Stimulated activated CD4-positive, alpha-beta T cell treated with anti-CD3 and anti-CD28 coated beads, Interleukin-15, amount 100 ng/mL, for 48 hours (primary cell): ENCODE measurements around the gene ZDHHC20.
"Not testable (repeated sequence)": the region's sequence is repeated elsewhere in the genome, so short reads cannot be mapped to it uniquely, and the experiment has no call there.

Source experiments
- DNase-seq, 2 donors: peaks; one replicate each; pipeline ENCODE4 v3.0.0-alpha.2; 2020; ENCODE audit warnings: low read depth in 2 of 2

ZDHHC20 gene

GRCh38 chr13:21435687-21436151, 23.4 kb downstream of the ZDHHC20 start:
- DNase-seq, result peak; percentile 14 to 26

- DNase-seq, result no peak
These were observed 23.9 kb downstream of the ZDHHC20 start for GRCh38 chr13:21435231-21435630.

DNA sequence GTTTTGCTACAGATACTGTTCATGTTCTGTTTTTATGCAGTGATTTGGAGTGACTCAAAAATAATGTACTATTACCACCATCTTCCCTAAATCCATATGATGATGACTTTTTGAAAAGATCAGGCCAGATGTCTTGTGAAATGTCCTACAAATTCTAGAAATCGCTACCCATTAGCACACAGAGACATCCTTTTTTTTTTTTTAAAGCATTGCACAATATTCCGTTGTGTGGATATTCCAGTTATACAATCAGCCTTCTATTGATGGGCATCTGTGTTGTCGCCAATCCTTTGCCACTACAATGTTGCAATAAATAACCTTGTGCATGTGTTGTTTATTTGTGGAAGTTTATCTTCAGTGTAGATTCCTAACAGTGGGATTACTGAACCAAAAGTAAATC, 24.5 kb downstream of the ZDHHC20 start:
- DNase-seq, result no peak

DNA sequence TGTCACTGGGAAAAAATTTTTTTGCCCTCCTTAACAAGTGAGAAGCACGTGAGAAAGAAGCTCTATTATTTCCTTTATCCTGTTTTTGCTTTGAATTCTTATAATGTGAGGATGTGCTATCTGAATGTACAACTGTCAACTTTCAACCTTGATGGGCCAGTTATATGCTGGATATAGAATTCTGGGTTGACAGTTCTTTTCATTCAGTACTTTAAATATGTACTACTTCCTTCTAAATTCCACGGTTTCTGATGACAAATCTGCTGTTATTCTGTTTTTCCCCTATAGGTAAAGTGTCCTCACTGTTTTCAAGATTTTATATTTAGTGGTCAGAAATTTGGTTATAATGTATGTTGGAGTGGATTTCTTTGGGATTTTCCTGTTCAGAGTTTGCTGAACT, 29.9 kb downstream of the ZDHHC20 start:
- DNase-seq, result no peak

- no peak for DNase-seq
These were observed 31.4 kb downstream of the ZDHHC20 start for GRCh38 chr13:21427741-21428140.

DNA sequence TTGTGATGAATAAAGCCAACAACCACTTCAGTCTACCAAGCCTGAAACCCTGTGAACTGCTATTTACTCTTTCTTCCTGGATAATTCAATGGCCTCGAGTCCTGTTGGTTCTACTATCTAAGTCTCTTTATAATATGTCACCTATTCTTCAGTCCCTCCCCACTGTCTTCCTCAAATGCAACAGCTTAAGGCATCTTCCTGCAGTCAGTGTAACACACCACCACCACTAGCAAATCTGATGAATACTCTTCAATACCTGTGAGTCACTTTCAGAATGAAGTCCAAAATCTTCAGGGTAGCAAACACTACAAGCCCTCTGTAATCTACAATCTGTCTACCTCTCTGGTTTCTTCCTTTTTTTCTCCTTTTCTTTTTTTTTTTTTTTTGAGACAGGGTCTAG, 32.9 kb downstream of the ZDHHC20 start:
- no peak for DNase-seq

GRCh38 chr13:21420706-21421105, 38.4 kb downstream of the ZDHHC20 start:
- DNase-seq, result no peak

GRCh38 chr13:21413013-21413412, 46.1 kb downstream of the ZDHHC20 start:
- no peak for DNase-seq

GRCh38 chr13:21410453-21410852, 48.6 kb downstream of the ZDHHC20 start:
- DNase-seq, result not testable (repeated sequence)

DNA sequence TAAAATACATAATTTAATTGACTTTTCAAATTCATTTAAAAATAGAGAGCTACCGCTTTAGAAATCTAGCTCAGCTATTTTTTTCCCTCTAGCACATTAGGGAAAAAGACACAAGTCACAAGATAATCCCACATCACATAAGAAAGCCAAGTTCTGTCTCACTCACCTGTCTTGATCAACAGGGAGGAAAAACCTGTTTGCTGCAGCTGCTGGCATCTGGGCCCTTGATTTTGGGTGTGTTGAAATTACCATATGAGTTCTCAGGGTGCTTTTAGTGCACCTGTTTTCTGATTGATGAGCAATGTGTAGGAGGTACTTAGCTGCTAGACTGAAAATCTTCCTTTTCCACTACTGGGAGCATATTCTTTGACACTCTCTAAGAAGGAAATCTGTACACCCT, 53.8 kb downstream of the ZDHHC20 start:
- DNase-seq, result no peak

- peak in 1 of 2 donors; percentile 4 for DNase-seq
These were observed 56.4 kb downstream of the ZDHHC20 start for GRCh38 chr13:21402586-21403307.

- no peak for DNase-seq
These were observed 59.4 kb downstream of the ZDHHC20 start for GRCh38 chr13:21399741-21400140.

GRCh38 chr13:21395953-21396352, 63.1 kb downstream of the ZDHHC20 start:
- peak; percentile 9 to 13 for DNase-seq

DNA sequence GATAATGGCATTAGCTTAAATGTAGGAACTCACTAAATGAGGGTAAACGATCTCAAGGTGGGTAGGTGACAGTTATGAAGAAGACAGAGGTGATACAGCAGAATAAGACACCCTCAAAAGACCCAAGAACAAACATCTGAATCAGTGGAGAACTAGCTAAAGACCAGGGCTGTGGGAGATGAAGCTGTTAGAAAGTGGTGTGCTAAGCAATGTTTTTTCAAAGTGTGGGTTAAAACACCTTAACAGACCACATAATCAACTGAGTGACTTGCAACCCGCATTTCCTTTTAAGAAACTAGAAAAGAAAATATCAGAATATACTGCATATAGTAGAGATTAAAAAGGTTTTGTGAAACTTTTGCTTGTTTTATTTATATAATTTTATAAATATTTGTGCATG, 70.0 kb downstream of the ZDHHC20 start:
- no peak for DNase-seq

- DNase-seq, result no peak
These were observed 73.4 kb downstream of the ZDHHC20 start for GRCh38 chr13:21385710-21386109.

GRCh38 chr13:21383090-21383489, 76.0 kb downstream of the ZDHHC20 start:
- DNase-seq, result no peak

DNA sequence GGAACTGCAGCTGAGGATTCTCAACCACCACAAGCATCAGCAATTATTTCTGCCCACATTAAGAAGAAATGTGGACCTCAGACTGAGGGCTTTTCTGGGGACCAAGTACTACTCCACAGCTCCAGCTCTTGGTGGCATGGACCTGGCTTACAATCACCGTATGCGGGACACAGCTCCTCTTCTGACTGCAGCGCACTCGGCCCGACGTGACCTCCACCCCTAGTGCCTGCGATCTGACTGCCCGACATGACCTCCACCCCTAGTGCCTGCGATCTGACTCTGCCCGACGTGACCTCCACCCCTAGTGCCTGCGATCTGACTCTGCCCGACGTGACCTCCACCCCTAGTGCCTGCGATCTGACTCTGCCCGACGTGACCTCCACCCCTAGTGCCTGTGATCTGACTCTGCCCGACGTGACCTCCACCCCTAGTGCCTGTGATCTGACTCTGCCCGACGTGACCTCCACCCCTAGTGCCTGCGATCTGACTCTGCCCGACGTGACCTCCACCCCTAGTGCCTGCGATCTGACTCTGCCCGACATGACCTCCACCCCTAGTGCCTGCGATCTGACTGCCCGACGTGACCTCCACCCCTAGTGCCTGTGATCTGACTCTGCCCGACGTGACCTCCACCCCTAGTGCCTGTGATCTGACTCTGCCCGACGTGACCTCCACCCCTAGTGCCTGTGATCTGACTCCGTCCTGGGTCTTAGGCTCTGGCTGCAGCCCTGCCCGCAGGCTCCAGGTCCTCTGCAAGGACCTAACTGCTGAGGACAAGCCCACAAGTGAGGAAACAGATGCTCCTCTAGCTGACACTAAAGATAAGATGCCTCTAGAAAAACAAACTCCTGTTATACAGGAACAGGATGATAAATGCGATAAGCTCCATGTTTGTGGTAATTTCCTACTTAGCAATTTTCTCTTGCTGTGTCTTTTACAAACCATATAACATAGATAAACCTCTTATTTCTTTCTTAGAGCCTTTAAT, 81.8 kb downstream of the ZDHHC20 start:
- not testable (repeated sequence) for DNase-seq

DNA sequence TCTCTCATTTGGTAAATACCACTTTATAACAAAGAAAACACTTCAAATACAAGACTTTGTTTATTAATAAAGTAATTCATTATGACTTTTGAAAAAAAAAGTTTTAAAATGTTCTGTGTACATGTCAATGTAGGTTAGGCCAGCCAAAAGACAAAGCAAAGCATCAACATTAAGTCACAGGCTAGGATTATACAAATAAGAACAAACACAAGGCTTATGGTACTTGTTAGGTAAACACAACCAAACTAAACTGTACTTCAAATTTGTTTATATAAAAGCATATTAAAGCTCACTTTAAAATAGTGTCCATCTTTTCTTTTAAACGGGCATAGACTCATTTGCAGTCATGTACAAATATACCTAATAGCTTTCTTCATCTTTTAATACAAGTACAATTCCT, 86.6 kb downstream of the ZDHHC20 start:
- DNase-seq, result no peak

GRCh38 chr13:21371011-21371410, 88.1 kb downstream of the ZDHHC20 start:
- DNase-seq, result no peak

DNA sequence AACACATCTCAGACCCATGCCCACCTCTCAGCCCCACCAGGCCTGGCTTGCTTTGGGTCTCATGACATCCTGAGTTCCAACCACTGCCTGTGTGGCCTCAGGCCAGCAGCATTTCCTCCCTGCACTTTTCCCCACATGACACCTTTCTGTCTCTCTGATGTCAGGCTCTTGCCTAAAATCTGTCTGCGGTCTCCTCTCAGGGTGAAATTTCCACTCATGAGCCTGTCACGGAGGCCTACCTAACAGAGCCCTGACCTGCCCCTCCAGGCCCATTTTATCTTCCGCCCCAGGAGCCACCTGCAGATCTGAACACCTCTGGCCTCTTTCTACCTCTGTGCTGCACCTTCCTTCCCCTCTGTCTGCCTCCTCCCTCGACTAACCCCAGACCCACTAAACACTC, 93.5 kb downstream of the ZDHHC20 start:
- no peak for DNase-seq

DNA sequence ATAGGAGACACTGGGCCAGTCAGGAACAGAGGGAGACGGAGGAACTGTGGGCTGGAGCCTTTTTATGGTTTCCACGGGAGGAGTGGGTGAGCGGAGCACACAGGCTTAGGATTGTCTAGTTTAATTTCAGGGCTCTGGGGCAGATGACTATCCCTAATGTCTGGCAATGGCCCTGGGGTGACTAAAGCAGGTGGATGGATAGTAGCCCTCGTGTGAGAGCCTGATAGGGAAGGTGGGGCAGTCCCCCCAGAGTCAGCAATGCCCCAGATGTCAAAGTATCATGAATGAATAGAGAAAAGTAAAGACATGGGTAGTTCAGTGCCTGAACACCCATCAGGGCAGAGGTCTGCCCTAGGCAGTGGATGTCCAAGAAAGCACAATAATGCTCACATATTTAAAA, 94.2 kb downstream of the ZDHHC20 start:
- DNase-seq, result no peak

GRCh38 chr13:21364357-21364756, 94.7 kb downstream of the ZDHHC20 start:
- DNase-seq, result no peak

DNA sequence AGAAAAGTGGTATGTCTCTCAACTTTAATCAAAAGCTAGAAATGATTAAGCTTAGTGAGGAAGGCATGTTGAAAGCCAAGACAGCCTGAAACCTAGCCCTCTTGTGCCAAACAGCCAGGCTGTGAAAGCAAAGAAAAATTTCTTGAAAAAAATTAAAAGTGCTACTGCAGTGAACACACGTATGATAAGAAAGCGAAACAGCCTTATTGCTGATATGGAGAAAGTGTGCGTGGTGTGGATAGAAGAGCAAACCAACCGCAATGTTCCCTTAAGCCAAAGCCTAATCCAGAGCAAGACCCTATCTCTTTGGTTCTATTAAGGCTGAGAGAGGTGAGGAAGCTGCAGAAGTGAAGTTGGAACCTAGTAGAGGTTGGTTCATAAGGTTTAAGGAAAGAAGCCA, 96.4 kb downstream of the ZDHHC20 start:
- no peak for DNase-seq
